SK-N-SH (cell line): ENCODE data around the gene ASMTL. TPM values are rescaled to one million over a fixed set of nuclear protein-coding genes. Genes with fewer than 3 reads are reported as not detected.

Experiments used
- CTCF ChIA-PET: fragments of 300-600, 350-600 bp; formaldehyde crosslinking; extraction: SDS; loops from one replicate; lab custom pipeline; 2021; lab: Yijun Ruan, JAX
- POLR2A ChIA-PET: fragments of 350-600 bp; sonication (Branson Sonifier 250); formaldehyde crosslinking; extraction: SDS; loops from one replicate; lab custom pipeline; 2020; ENCODE audit warnings: antibody characterized with exemption, inconsistent platforms; lab: Yijun Ruan, JAX
- DNase-seq: peaks from one replicate; pipeline ENCODE4 v3.0.0; 2012
- H2AFZ ChIP-seq: fragments of 200-600 bp; sonication (generic); 2 replicates; pipeline ENCODE4 v1.8.1; 2016; ENCODE audit warnings: antibody characterized with exemption, mild to moderate bottlenecking, low read depth
- H3F3A ChIP-seq: fragments of 200-600 bp; sonication (generic); replicated peaks from 2 replicates; pipeline ENCODE3; 2016; ENCODE audit warnings: antibody characterized with exemption, mild to moderate bottlenecking; ENCODE audit not compliant: insufficient read depth
- H3K27ac ChIP-seq, 2 experiments: fragments of 200-500 bp in 1 of 2; fragments of 200-600 bp in 1 of 2; sonication (Bioruptor generic) in 1 of 2; sonication (generic), shearing (Covaris generic) in 1 of 2; 2 replicates each; pipeline versions ENCODE4 v1.5.1 to v1.6.1; 2014 to 2016; ENCODE audit warnings: low read depth in 2 of 2, inconsistent platforms in 1 of 2, low read length in 1 of 2, mild to moderate bottlenecking in 1 of 2, mixed read lengths in 1 of 2
- H3K27me3 ChIP-seq: fragments of 200-600 bp; sonication (generic), shearing (Covaris generic); 2 replicates; pipeline ENCODE4 v1.6.1; 2016; ENCODE audit warnings: mixed run types; ENCODE audit not compliant: insufficient read depth
- H3K36me3 ChIP-seq, 2 experiments: fragments of 200-500 bp in 1 of 2; fragments of 200-600 bp in 1 of 2; sonication (Bioruptor generic) in 1 of 2; sonication (generic) in 1 of 2; replicated peaks in 1 of 2; 2 replicates each; pipeline versions ENCODE3 to v1.5.1; 2014 to 2016; ENCODE audit warnings: low read length in 1 of 2, mild to moderate bottlenecking in 1 of 2; ENCODE audit not compliant: insufficient read depth in 2 of 2, control insufficient read depth in 1 of 2
- H3K4me1 ChIP-seq, 2 experiments: fragments of 200-500 bp in 1 of 2; fragments of 200-600 bp in 1 of 2; sonication (Bioruptor generic) in 1 of 2; sonication (generic), shearing (Covaris generic) in 1 of 2; 2 replicates each; pipeline versions ENCODE4 v1.5.1 to v1.6.1; 2014 to 2016; ENCODE audit warnings: low read depth in 1 of 2, low read length in 1 of 2, mixed run types in 1 of 2; ENCODE audit not compliant: insufficient read depth in 2 of 2, control insufficient read depth in 1 of 2
- H3K4me2 ChIP-seq: fragments of 200-600 bp; sonication (generic), shearing (Covaris generic); 2 replicates; pipeline ENCODE4 v1.6.1; 2017; ENCODE audit warnings: mixed run types
- H3K4me3 ChIP-seq, 2 experiments: fragments of 200-500 bp in 1 of 2; fragments of 200-600 bp in 1 of 2; sonication (Bioruptor generic) in 1 of 2; sonication (generic), shearing (Covaris generic) in 1 of 2; 2 replicates each; pipeline versions ENCODE4 v1.5.1 to v1.8.1; 2014 to 2016; ENCODE audit warnings: low read depth in 2 of 2, inconsistent platforms in 1 of 2, low read length in 1 of 2, mild to moderate bottlenecking in 1 of 2, mixed read lengths in 1 of 2, moderate library complexity in 1 of 2
- H3K79me2 ChIP-seq: fragments of 200-600 bp; sonication (generic); 2 replicates; pipeline ENCODE4 v1.8.1; 2017; ENCODE audit warnings: mild to moderate bottlenecking; ENCODE audit not compliant: insufficient read depth
- H3K9ac ChIP-seq: fragments of 200-600 bp; sonication (generic); 2 replicates; pipeline ENCODE4 v1.6.1; 2017; ENCODE audit warnings: mixed run types
- H3K9me2 ChIP-seq: fragments of 200-600 bp; sonication (generic); 2 replicates; pipeline ENCODE4 v1.6.1; 2017; ENCODE audit warnings: mixed run types
- H3K9me3 ChIP-seq: fragments of 200-600 bp; sonication (generic); 2 replicates; pipeline ENCODE4 v1.6.1; 2017; ENCODE audit warnings: mixed run types, mild to moderate bottlenecking, moderate library complexity
- H4K20me1 ChIP-seq: fragments of 200-600 bp; sonication (generic); 2 replicates; pipeline ENCODE4 v1.6.1; 2017; ENCODE audit warnings: mild to moderate bottlenecking, mixed run types; ENCODE audit not compliant: insufficient read depth
- ELF1 ChIP-seq: IDR thresholded peaks from 2 replicates; pipeline ENCODE4 v1.4.0; 2012
- EP300 ChIP-seq, 2 experiments: IDR thresholded peaks; 2 replicates each; pipeline versions ENCODE4 v1.4.0 to v1.6.1; 2012; ENCODE audit warnings: borderline replicate concordance in 1 of 2, low read depth in 1 of 2, low read length in 1 of 2
- POLR2AphosphoS5 ChIP-seq: IDR thresholded peaks from 2 replicates; pipeline ENCODE4 v1.6.1; 2012; ENCODE audit warnings: low read depth, low read length
- SIN3A ChIP-seq: IDR thresholded peaks from 2 replicates; pipeline ENCODE4 v1.6.1; 2012; ENCODE audit warnings: low read depth, mild to moderate bottlenecking, low read length, moderate library complexity, borderline replicate concordance
- TAF1 ChIP-seq: IDR thresholded peaks from 2 replicates; pipeline ENCODE4 v1.6.1; 2012; ENCODE audit warnings: low read depth, mild to moderate bottlenecking, low read length, moderate library complexity, borderline replicate concordance
- TEAD4 ChIP-seq: IDR thresholded peaks from 2 replicates; pipeline ENCODE4 v1.4.0; 2012; ENCODE audit warnings: mild to moderate bottlenecking, borderline replicate concordance; ENCODE audit not compliant: insufficient read depth
- WGBS: methylation state at CpG from one replicate; pipeline ENCODE4 v1.1.6; 2017; ENCODE audit warnings: low lambda C conversion rate; 5-methylcytosine and 5-hydroxymethylcytosine counted together
- polyA plus RNA-seq, 3 experiments: library from polyadenylated mRNA; depleted of rRNA; stranded (reverse); fragments of >200 nt; gene quantifications; 2 replicates each; pipeline ENCODE4 v1.2.3, GENCODE V29; 2012
- TF ChIP-seq, protein P1 (sequence below): fragments of 200-600 bp; sonication (generic); IDR thresholded peaks from 2 replicates; pipeline ENCODE4 v1.6.1; 2017; ENCODE audit warnings: antibody characterized with exemption, mild to moderate bottlenecking, moderate library complexity

ASMTL gene
- polyA plus RNA-seq, 1 of the 3 experiments (the other 2 are of a cell fraction) = 37.7 TPM

- TF ChIP-seq, protein P1, sequence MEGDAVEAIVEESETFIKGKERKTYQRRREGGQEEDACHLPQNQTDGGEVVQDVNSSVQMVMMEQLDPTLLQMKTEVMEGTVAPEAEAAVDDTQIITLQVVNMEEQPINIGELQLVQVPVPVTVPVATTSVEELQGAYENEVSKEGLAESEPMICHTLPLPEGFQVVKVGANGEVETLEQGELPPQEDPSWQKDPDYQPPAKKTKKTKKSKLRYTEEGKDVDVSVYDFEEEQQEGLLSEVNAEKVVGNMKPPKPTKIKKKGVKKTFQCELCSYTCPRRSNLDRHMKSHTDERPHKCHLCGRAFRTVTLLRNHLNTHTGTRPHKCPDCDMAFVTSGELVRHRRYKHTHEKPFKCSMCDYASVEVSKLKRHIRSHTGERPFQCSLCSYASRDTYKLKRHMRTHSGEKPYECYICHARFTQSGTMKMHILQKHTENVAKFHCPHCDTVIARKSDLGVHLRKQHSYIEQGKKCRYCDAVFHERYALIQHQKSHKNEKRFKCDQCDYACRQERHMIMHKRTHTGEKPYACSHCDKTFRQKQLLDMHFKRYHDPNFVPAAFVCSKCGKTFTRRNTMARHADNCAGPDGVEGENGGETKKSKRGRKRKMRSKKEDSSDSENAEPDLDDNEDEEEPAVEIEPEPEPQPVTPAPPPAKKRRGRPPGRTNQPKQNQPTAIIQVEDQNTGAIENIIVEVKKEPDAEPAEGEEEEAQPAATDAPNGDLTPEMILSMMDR = no peak
- TF ChIP-seq EP300 (IDR thresholded peaks at IDR 0.05; ENCODE audit: borderline replicate concordance in 1 of 2, low read depth in 1 of 2, low read length in 1 of 2) (no peak), TEAD4 (no peak)
These were observed 65.5 kb downstream of the ASMTL start (continued) for GRCh38 chrX:1387141-1387776.

GRCh38 chrX:1386338-1387127 is 66.2 kb downstream of the ASMTL start:
- 97% methylated on average over 36 of the region's 41 CpGs for WGBS
- Histone ChIP-seq H3K79me2 (peaks cover 49% of the 10 kb centered on the region), H3K27ac (no peak overlapping the region), H2AFZ (no peak overlapping the region), H3K4me3 (no peak overlapping the region), H3K36me3 (peaks cover 53 to 67% of the 10 kb centered on the region in 2 experiments), H3F3A (peaks cover 59% of the 10 kb centered on the region), H3K9me3 (no peaks in the 10 kb centered on the region), H3K9me2 (no peaks in the 10 kb centered on the region), H3K9ac (no peak overlapping the region), H4K20me1 (peaks cover 89% of the 10 kb centered on the region), H3K4me1 (peaks cover 7 to 13% of the 10 kb centered on the region in 2 experiments; a peak in 2 of 4 replicates), H3K27me3 (no peaks in the 10 kb centered on the region), H3K4me2 (no peak overlapping the region)
- DNase-seq = peak; percentile 29
- 0 out of 2 replicates have a peak, but pooled peaks have one; percentile 19 for TF ChIP-seq POLR2AphosphoS5
- no peak for TF ChIP-seq ELF1
- ChIA-PET POLR2A (no interaction called here), CTCF (no interaction called here)

DNA sequence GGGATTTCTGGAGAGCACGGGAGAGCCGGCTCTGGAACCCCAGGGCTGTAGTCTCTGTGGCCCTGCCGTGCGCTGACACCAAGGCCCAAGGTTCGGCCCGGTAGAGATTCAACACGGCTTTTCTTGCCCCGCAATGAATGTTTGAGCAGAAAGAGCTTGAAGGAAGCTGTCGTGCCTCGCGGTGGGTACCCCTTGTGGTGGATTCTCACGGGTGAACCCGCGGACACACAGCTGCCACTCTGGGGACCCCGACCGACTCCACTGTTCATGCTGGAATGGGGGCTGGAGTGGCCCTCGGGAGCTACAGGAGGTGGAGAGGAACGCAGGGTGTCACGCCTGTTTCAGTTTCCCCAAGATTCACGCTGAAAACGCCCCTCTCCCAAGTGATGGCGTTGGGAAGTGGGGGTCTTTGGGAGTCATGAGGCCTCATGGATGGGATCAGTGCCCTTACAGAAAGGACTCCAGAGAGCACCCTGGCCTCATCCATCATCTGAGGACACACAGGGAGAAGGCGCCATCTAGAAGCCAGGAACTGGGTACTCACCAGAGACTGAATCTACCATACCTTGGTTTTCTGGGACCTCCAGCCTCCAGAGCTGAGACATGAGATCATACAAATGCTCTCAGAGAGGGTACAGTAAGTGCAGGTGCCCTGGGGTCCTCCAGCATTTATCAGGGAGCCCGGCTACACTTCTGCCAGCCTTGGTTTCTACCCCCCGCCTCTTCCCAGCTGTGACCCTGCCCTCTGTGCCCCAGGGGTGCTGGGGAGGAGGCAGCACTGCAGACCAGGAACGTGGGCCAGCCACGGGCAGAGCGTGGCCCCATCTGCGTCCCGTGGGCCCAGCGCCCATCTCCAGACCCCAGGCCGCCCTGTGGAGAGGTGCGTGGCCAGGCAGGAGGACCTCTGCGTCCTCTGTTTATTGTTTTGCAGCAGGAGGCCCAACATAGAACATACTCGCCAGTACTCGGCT is 67.2 kb downstream of the ASMTL start:
- Histone ChIP-seq H3K79me2 (peaks cover 40% of the 10 kb centered on the region), H3K9me3 (no peaks in the 10 kb centered on the region), H2AFZ (no peak overlapping the region), H3K4me1 (peaks cover 5 to 9% of the 10 kb centered on the region in 2 experiments; a peak in 2 of 4 replicates), H3K9ac (no peak overlapping the region), H3K27ac (no peak overlapping the region), H3K36me3 (peaks cover 53 to 59% of the 10 kb centered on the region in 2 experiments), H3K27me3 (no peaks in the 10 kb centered on the region), H3K9me2 (no peaks in the 10 kb centered on the region), H3F3A (peaks cover 59% of the 10 kb centered on the region), H3K4me2 (no peak overlapping the region), H4K20me1 (peaks cover 80% of the 10 kb centered on the region), H3K4me3 (no peak overlapping the region)
- POLR2A ChIA-PET = no interaction called here
- DNase-seq = peak; percentile 27
- TF ChIP-seq TAF1 (no peak), SIN3A (no peak), POLR2AphosphoS5 (peak; percentile 11; the same call in 1 of the 2 replicates)
- CTCF ChIA-PET = no interaction called here
- 96% methylated on average over 21 of the region's 36 CpGs for WGBS
